Heart right ventricle (tissue), 16 donors: ENCODE measurements around the gene CCDC157. TPM values are rescaled to one million over a fixed set of nuclear protein-coding genes. Genes with fewer than 3 reads are reported as not detected.

ENCODE experiments used
- ATAC-seq, 8 donors: fragments of 200-7000 bp; cut with Tn5 transposase; one replicate each; pipeline ENCODE4 v1.9.1; 2020; ENCODE audit warnings: mild to moderate bottlenecking in 8 of 8, moderate library complexity in 8 of 8, moderate number of reproducible peaks in 1 of 8
- DNase-seq, 2 donors: peaks; one replicate each; pipeline ENCODE4 v3.0.0-alpha.2; 2020
- H3K27ac ChIP-seq, 10 donors: fragments of 200-600 bp; sonication (generic) in 2 of 10; one replicate each; pipeline versions ENCODE4 v1.5.0 to v1.8.0; 2020 to 2022; ENCODE audit warnings: mild to moderate bottlenecking in 3 of 10
- H3K27me3 ChIP-seq, 7 donors: fragments of 200-600 bp; one replicate each; pipeline ENCODE4 v1.8.0; 2021 to 2022; ENCODE audit warnings: mild to moderate bottlenecking in 2 of 7
- H3K36me3 ChIP-seq, 9 donors: fragments of 200-600 bp; sonication (generic) in 1 of 9; one replicate each; pipeline versions ENCODE4 v1.5.0 to v1.8.0; 2020 to 2022; ENCODE audit warnings: mild to moderate bottlenecking in 2 of 9
- H3K4me1 ChIP-seq, 9 donors: fragments of 200-600 bp; sonication (generic) in 1 of 9; one replicate each; pipeline versions ENCODE4 v1.5.0 to v1.8.0; 2020 to 2022; ENCODE audit warnings: mild to moderate bottlenecking in 4 of 9
- H3K4me3 ChIP-seq, 10 donors: fragments of 200-600 bp; sonication (generic) in 2 of 10; one replicate each; pipeline versions ENCODE4 v1.5.0 to v1.8.0; 2020 to 2022; ENCODE audit warnings: mild to moderate bottlenecking in 7 of 10, moderate library complexity in 2 of 10
- H3K9me3 ChIP-seq, 11 donors: fragments of 200-600 bp in 10 of 11; sonication (generic) in 2 of 11; one replicate each; pipeline versions ENCODE4 v1.5.0 to v1.8.0; 2013 to 2022; ENCODE audit warnings: mild to moderate bottlenecking in 2 of 11, control low read depth in 1 of 11, moderate library complexity in 1 of 11
- WGBS, 2 donors: extraction: QIAGEN DNeasy Blood & Tissue Kit; methylation state at CpG; one replicate each; pipeline ENCODE4 v1.1.7; 2013; ENCODE audit warnings: inconsistent platforms in 1 of 2; 5-methylcytosine and 5-hydroxymethylcytosine counted together
- intact Hi-C, 10 donors: fragments of 100-400 bp; cut with DNase I; formaldehyde crosslinking; loops; one replicate each; pipeline versions ENCODE4 v1.11.1 to v1.14.2; 2022
- polyA plus RNA-seq, 2 donors: library from polyadenylated mRNA; stranded (reverse); fragments of 200-250 nt; gene quantifications; one replicate each; pipeline ENCODE4 v1.2.3, GENCODE V29; 2013
- total RNA-seq, 10 donors: library from RNA; stranded (reverse); fragmentation: NEBNext Ultra II Directional in 3 of 10; extraction: Animal tissue kit (Norgen Biotek cat#: 25700) in 3 of 10; gene quantifications; one replicate each; pipeline versions ENCODE4 v1.2.1 to v1.2.4, GENCODE V29; 2021 to 2023
- TF ChIP-seq, protein P1 (sequence below), 9 donors: fragments of 200-600 bp; sonication (generic) in 2 of 9; IDR thresholded peaks; one replicate each; pipeline versions ENCODE4 v1.5.0 to v1.8.0; 2021 to 2022; ENCODE audit warnings: antibody characterized with exemption in 9 of 9, mild to moderate bottlenecking in 5 of 9, moderate library complexity in 1 of 9
- donor health status: Arrhythmogenic right ventricular cardiomyopathy.
- donor health status: ischemic (EF 13 %, LVEDD 7.1; RV severe dilation, severe dysfunction).
- donor health status: healthy with polysubstance abuse.
- donor health status: DM: no; HTN: yes; CAD: no.
- donor health status: DM: no; HTN: no; CAD: no.
- donor health status: ischemic (EF 25% LVEDD 6.9; RV normal size, moderate dysfunction).
- donor health status: ischemic (EF 25% LVEDD 5.7; RV mildly dilated, moderate dysfunction).
- donor health status: healthy.
- donor health status: DM: yes; HTN: yes; CAD: no.
- donor health status: Ischemic cardiomyopathy.
- donor health status: ischemic (EF 35%, LVEDD 5.7; RV mildly dilated, moderate dysfunction).
- donor health status: nonischemic (EF 11% LVEDD 7.7; RV severe dilation, severe dysfunction).
- donor health status: DM: yes; HTN: yes; CAD: no.
- donor health status: PGD.
- donor health status: ischemic (EF 29% LVEDD 5.4; RV normal size, mild dysfunction).
- donor health status: nonischemic (EF 23%, LVEDD 6.1; RV moderate dilation, normal function).

Gene CCDC157
- total and polyA plus RNA-seq, 12 donors: 0.11 to 1.2 (median 0.91) TPM

GRCh38 chr22:30332551-30332950 is 24.3 kb upstream of the CCDC157 start:
- intact Hi-C loops: no loop called here
- no peak overlapping the region for H3K4me3 ChIP-seq
- WGBS, 2 donors: 80 to 84% methylated on average over 5 of the region's 5 CpGs
- no peak for DNase-seq
- no peaks in the 10 kb centered on the region for H3K27me3 ChIP-seq
- peaks cover 0 to 85% (median 53%) of the 10 kb centered on the region in 9 donors for H3K36me3 ChIP-seq
- H3K9me3 ChIP-seq: no peaks in the 10 kb centered on the region
- TF ChIP-seq, protein P1, sequence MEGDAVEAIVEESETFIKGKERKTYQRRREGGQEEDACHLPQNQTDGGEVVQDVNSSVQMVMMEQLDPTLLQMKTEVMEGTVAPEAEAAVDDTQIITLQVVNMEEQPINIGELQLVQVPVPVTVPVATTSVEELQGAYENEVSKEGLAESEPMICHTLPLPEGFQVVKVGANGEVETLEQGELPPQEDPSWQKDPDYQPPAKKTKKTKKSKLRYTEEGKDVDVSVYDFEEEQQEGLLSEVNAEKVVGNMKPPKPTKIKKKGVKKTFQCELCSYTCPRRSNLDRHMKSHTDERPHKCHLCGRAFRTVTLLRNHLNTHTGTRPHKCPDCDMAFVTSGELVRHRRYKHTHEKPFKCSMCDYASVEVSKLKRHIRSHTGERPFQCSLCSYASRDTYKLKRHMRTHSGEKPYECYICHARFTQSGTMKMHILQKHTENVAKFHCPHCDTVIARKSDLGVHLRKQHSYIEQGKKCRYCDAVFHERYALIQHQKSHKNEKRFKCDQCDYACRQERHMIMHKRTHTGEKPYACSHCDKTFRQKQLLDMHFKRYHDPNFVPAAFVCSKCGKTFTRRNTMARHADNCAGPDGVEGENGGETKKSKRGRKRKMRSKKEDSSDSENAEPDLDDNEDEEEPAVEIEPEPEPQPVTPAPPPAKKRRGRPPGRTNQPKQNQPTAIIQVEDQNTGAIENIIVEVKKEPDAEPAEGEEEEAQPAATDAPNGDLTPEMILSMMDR (IDR thresholded peaks at IDR 0.05): no peak
- H3K27ac ChIP-seq: no peak overlapping the region
- H3K4me1 ChIP-seq: peaks cover 0 to 13% (median 6%) of the 10 kb centered on the region in 9 donors
- ATAC-seq: no peak

- Histone ChIP-seq H3K4me3 (no peak overlapping the region), H3K4me1 (peaks cover 0 to 19% (median 11%) of the 10 kb centered on the region in 9 donors), H3K27me3 (no peaks in the 10 kb centered on the region), H3K36me3 (peaks cover 5 to 91% (median 59%) of the 10 kb centered on the region in 9 donors), H3K27ac (no peak overlapping the region), H3K9me3 (no peaks in the 10 kb centered on the region)
- TF ChIP-seq, protein P1 (IDR thresholded peaks at IDR 0.05): no peak
- intact Hi-C loops: no loop called here
- no peak for ATAC-seq
- WGBS, 2 donors: 89 to 92% methylated on average over 2 of the region's 2 CpGs
- no peak for DNase-seq
Observed at GRCh38 chr22:30332994-30333706, 23.7 kb upstream of the CCDC157 start.

DNA sequence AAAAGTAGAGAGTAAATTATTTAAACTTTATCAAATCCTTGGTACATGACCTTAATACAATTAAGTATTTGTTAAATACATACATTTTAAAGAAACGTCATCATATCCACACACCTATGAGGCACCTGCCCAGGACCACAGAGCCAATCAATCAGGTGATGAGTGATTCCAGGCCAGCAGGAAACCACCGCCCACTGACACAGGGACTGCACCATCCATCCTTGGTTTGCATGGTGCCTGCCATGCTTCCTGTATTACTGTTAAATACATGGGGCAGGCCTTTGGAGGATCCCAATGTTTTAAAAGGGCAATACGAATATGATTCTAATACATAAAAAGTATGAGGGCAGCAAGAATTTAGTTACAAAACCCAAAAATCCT is 23.1 kb upstream of the CCDC157 start:
- Histone ChIP-seq H3K27ac (no peak overlapping the region), H3K4me3 (no peak overlapping the region), H3K9me3 (no peaks in the 10 kb centered on the region), H3K36me3 (peaks cover 8 to 96% (median 65%) of the 10 kb centered on the region in 9 donors), H3K27me3 (no peaks in the 10 kb centered on the region), H3K4me1 (peaks cover 0 to 23% (median 11%) of the 10 kb centered on the region in 9 donors)
- TF ChIP-seq, protein P1 (IDR thresholded peaks at IDR 0.05): no peak
- no peak for DNase-seq
- WGBS, 2 donors: 94 to 97% methylated on average over 3 of the region's 3 CpGs
- ATAC-seq: no peak
- intact Hi-C loops: no loop called here

- Histone ChIP-seq H3K9me3 (no peaks in the 10 kb centered on the region), H3K4me1 (peaks cover 0 to 30% (median 11%) of the 10 kb centered on the region in 9 donors), H3K36me3 (peaks cover 8 to 98% (median 74%) of the 10 kb centered on the region in 9 donors), H3K4me3 (no peak overlapping the region), H3K27me3 (no peaks in the 10 kb centered on the region), H3K27ac (no peak overlapping the region)
- WGBS, 2 donors: 96 to 97% methylated on average over 4 of the region's 4 CpGs
- DNase-seq (no peak), ATAC-seq (no peak)
- intact Hi-C loops: no loop called here
- TF ChIP-seq, protein P1 (IDR thresholded peaks at IDR 0.05): no peak
Observed at GRCh38 chr22:30334646-30335045, 22.2 kb upstream of the CCDC157 start.
